Cardiac fibroblast (primary cell): ENCODE data around the gene SH3GLB1.

Experiments
- DNase-seq, 2 donors: peaks; one replicate each; pipeline versions ENCODE4 v3.0.0 to v3.0.0-alpha.2; 2010; ENCODE audit warnings: low read depth in 2 of 2
- H3K4me3 ChIP-seq, 2 donors: replicated peaks in 1 of 2; 1 replicate in 1 of 2; 2 replicates in 1 of 2; pipeline ENCODE4 v1.5.1; 2011; ENCODE audit warnings: low read depth in 2 of 2, low read length in 2 of 2, mild to moderate bottlenecking in 2 of 2, moderate library complexity in 1 of 2
- TF ChIP-seq, protein P1 (sequence below): IDR thresholded peaks from one replicate; pipeline ENCODE4 v1.5.1; 2011; ENCODE audit warnings: low read depth, mild to moderate bottlenecking, low read length, inconsistent platforms

The SH3GLB1 gene

GRCh38 chr1:86757272-86757984 lies 53.1 kb downstream of the SH3GLB1 start:
- TF ChIP-seq, protein P1, sequence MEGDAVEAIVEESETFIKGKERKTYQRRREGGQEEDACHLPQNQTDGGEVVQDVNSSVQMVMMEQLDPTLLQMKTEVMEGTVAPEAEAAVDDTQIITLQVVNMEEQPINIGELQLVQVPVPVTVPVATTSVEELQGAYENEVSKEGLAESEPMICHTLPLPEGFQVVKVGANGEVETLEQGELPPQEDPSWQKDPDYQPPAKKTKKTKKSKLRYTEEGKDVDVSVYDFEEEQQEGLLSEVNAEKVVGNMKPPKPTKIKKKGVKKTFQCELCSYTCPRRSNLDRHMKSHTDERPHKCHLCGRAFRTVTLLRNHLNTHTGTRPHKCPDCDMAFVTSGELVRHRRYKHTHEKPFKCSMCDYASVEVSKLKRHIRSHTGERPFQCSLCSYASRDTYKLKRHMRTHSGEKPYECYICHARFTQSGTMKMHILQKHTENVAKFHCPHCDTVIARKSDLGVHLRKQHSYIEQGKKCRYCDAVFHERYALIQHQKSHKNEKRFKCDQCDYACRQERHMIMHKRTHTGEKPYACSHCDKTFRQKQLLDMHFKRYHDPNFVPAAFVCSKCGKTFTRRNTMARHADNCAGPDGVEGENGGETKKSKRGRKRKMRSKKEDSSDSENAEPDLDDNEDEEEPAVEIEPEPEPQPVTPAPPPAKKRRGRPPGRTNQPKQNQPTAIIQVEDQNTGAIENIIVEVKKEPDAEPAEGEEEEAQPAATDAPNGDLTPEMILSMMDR, result no peak
- peak; percentile 65 to 97 for DNase-seq
- no peak overlapping the region for H3K4me3 ChIP-seq

DNA sequence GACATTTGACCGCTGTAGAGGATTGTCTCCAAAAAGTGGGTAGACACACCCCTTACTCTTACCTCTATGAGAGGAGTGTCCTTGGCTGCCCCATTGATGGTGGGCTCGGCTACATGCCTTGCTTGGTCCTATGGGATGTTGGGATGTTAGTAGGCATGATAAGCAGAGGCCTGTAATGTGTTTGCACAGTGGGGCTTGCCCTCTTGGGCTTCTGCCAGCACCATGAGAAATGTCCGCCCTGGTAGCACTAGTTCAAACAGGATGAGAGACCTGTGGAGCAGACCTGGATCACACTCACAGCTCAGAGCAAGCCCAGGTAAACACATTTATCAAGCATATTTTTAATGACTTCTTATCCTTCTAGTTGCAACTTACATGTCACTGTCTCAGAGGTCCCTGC lies 54.2 kb downstream of the SH3GLB1 start:
- H3K4me3 ChIP-seq, result no peak overlapping the region
- TF ChIP-seq, protein P1, result no peak
- no peak for DNase-seq

GRCh38 chr1:86760199-86760598 lies 55.8 kb downstream of the SH3GLB1 start:
- no peak overlapping the region for H3K4me3 ChIP-seq
- no peak for DNase-seq
- TF ChIP-seq, protein P1, result no peak

- TF ChIP-seq, protein P1, result no peak
- DNase-seq, result no peak
- no peak overlapping the region for H3K4me3 ChIP-seq
These were observed 58.0 kb downstream of the SH3GLB1 start for GRCh38 chr1:86762336-86762735.

GRCh38 chr1:86764523-86764922 lies 60.1 kb downstream of the SH3GLB1 start:
- DNase-seq, result no peak
- TF ChIP-seq, protein P1, result no peak

GRCh38 chr1:86765073-86765472 lies 60.7 kb downstream of the SH3GLB1 start:
- no peak overlapping the region for H3K4me3 ChIP-seq
- DNase-seq, result peak in 1 of 2 donors; percentile 64
- TF ChIP-seq, protein P1, result no peak

More at GRCh38 chr1:86764523-86764922, 60.1 kb downstream of the SH3GLB1 start:
- H3K4me3 ChIP-seq, result no peak overlapping the region

GRCh38 chr1:86765674-86766073 lies 61.3 kb downstream of the SH3GLB1 start:
- DNase-seq, result no peak
- TF ChIP-seq, protein P1, result no peak
- H3K4me3 ChIP-seq, result no peak overlapping the region
